Measurements from ENCODE around the gene OCA2. TPM values are rescaled to one million over a fixed set of nuclear protein-coding genes. Genes with fewer than 3 reads are reported as not detected.

Gene OCA2
- total RNA-seq, 1 experiment from 2014 or later = not detected

DNA sequence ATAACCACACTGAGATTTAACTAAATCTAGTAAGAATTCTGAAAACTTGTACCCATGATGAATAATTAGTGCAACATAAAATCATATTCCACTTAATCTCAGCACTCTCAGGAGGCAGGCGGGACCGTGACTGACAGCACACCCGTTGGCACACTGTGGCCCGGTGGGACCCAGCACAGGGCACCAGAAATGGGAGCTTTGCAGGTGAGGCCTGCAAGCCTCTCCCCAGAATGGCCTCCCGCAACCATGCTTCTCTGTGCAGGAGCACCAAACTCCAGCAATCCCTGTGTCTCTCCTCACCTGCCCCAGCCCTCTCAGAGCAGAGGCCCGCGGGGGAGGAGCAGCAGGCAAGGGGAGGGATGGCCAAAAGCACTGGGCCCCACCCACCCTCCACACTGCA lies 31.5 kb upstream of the OCA2 start:
- Mint-ChIP-seq H3K4me1 (ENCODE audit: insufficient read depth, unreplicated experiment) (peaks cover 5% of the 10 kb centered on the region), H3K27me3 (ENCODE audit: insufficient read depth, unreplicated experiment) (no peaks in the 10 kb centered on the region), H3K4me3 (ENCODE audit: unreplicated experiment) (no peak overlapping the region), H3K9me3 (ENCODE audit: unreplicated experiment) (no peaks in the 10 kb centered on the region), H3K36me3 (ENCODE audit: insufficient read depth, unreplicated experiment) (peaks cover 47% of the 10 kb centered on the region), H3K27ac (ENCODE audit: low read depth, unreplicated experiment) (no peak overlapping the region)
- no peak for DNase-seq (ENCODE audit: unreplicated experiment)
- BruUV-seq (replicated peaks) = no TSS peak
- ChIA-PET CTCF (no interaction called here), POLR2A (no interaction called here)
- TF ChIP-seq, protein P1, sequence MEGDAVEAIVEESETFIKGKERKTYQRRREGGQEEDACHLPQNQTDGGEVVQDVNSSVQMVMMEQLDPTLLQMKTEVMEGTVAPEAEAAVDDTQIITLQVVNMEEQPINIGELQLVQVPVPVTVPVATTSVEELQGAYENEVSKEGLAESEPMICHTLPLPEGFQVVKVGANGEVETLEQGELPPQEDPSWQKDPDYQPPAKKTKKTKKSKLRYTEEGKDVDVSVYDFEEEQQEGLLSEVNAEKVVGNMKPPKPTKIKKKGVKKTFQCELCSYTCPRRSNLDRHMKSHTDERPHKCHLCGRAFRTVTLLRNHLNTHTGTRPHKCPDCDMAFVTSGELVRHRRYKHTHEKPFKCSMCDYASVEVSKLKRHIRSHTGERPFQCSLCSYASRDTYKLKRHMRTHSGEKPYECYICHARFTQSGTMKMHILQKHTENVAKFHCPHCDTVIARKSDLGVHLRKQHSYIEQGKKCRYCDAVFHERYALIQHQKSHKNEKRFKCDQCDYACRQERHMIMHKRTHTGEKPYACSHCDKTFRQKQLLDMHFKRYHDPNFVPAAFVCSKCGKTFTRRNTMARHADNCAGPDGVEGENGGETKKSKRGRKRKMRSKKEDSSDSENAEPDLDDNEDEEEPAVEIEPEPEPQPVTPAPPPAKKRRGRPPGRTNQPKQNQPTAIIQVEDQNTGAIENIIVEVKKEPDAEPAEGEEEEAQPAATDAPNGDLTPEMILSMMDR (IDR thresholded peaks at IDR 0.05; ENCODE audit: unreplicated experiment) = no peak
- intact Hi-C loops (cut with micrococcal nuclease) = no loop called here

DNA sequence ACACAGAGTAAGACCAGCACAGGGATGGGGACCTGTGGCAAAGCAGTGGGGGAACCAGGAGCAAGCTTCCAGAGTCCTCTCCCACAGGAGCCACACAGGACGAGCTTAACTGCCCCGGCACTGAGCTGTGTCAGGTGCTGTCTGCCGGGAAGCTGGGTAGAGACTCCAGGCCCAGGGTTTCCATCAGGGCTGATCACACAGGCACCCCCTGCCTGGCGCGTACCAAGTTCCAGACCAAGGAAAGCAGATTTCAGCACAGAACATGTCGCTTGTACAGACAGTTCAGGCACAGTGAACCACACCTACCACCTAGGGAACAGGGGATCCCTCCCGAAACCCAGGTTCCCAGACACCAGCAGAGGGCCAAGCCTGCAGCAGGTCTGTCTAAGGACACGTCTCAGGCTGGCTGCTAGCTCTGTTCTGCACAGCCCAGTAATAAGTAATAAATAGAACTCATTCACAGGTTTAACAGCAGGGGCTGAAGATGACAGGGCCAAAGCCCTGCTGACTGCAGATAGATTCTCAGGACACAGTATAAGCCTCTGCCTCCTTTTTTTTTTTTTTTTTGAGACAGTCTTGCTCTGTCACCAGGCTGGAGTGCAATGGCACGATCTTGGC lies 30.2 kb upstream of the OCA2 start:
- POLR2A ChIA-PET = no interaction called here
- TF ChIP-seq, protein P1 (IDR thresholded peaks at IDR 0.05; ENCODE audit: unreplicated experiment) = no peak
- BruUV-seq (replicated peaks) = no TSS peak
- Mint-ChIP-seq H3K27ac (ENCODE audit: low read depth, unreplicated experiment) (no peak overlapping the region), H3K4me1 (ENCODE audit: insufficient read depth, unreplicated experiment) (peaks cover 5% of the 10 kb centered on the region), H3K4me3 (ENCODE audit: unreplicated experiment) (no peak overlapping the region), H3K36me3 (ENCODE audit: insufficient read depth, unreplicated experiment) (peaks cover 45% of the 10 kb centered on the region), H3K27me3 (ENCODE audit: insufficient read depth, unreplicated experiment) (no peaks in the 10 kb centered on the region), H3K9me3 (ENCODE audit: unreplicated experiment) (no peaks in the 10 kb centered on the region)
- CTCF ChIA-PET = interaction anchor here (1.1 kb wide), 1 partner anchor 12 kb away, joined by 4 read pairs; no protein-coding TSS in a partner anchor
- intact Hi-C loops (cut with micrococcal nuclease) = loop anchor here (10.0 kb wide), 1 partner anchor 845 kb away; no protein-coding TSS in a partner anchor
- DNase-seq (ENCODE audit: unreplicated experiment) = no peak

DNA sequence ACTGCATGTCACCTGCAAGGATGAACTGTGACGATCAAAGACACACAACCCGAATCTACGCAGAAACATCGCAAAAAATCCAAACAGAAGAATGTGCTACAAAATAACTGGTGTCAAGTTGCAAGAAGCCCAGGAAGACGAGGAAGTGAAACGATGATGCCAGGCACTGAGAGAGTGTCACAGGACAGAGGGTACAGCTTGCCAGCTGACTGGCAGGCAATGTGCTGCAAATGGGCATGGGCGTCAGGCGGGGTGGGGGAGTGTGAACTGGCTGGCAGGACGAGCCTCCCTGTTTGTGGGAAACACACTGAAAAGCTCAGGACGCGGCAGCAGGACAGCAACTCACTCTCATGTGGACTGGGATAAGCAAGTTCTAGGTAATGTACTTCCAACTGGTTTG lies 28.9 kb upstream of the OCA2 start:
- Mint-ChIP-seq H3K27ac (ENCODE audit: low read depth, unreplicated experiment) (no peak overlapping the region), H3K27me3 (ENCODE audit: insufficient read depth, unreplicated experiment) (no peaks in the 10 kb centered on the region), H3K4me1 (ENCODE audit: insufficient read depth, unreplicated experiment) (peaks cover 5% of the 10 kb centered on the region), H3K9me3 (ENCODE audit: unreplicated experiment) (no peaks in the 10 kb centered on the region), H3K4me3 (ENCODE audit: unreplicated experiment) (no peak overlapping the region), H3K36me3 (ENCODE audit: insufficient read depth, unreplicated experiment) (peaks cover 45% of the 10 kb centered on the region)
- no peak for DNase-seq (ENCODE audit: unreplicated experiment)
- BruUV-seq (replicated peaks) = no TSS peak
- ChIA-PET CTCF (interaction anchor here (2.9 to 3.8 kb wide), 2 partner anchors 14 to 17 kb away, joined by 13 to 24 read pairs; no protein-coding TSS in a partner anchor), POLR2A (no interaction called here)
- TF ChIP-seq, protein P1 (IDR thresholded peaks at IDR 0.05; ENCODE audit: unreplicated experiment) = no peak
- intact Hi-C loops (cut with micrococcal nuclease) = loop anchor here (10.0 kb wide), 1 partner anchor 847 kb away; no protein-coding TSS in a partner anchor

DNA sequence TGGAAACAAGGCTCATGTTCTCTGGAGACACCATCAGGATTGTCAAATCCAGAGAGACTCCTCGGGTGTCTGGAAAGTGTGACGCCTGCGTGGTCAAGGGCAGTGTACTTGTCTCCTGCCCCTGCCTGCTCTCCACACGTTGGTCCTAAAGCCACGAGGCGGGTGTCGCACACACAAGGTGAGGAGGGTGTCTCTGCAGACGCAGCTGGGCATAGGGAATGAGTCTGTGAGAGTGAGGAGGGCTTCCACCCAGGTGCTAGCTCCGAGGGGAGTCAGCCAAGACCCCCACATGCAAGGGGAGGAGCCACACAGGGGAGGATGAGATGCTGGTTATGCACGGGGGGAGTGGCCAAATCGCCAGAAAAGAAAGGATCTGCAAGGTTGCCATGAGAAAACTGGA lies 27.9 kb upstream of the OCA2 start:
- no peaks in the 10 kb centered on the region for H3K27me3 Mint-ChIP-seq (ENCODE audit: insufficient read depth, unreplicated experiment)
- DNase-seq (ENCODE audit: unreplicated experiment) = no peak
- no peak overlapping the region for H3K4me3 Mint-ChIP-seq (ENCODE audit: unreplicated experiment)
- H3K4me1 Mint-ChIP-seq (ENCODE audit: insufficient read depth, unreplicated experiment) = peaks cover 5% of the 10 kb centered on the region
- H3K36me3 Mint-ChIP-seq (ENCODE audit: insufficient read depth, unreplicated experiment) = peaks cover 46% of the 10 kb centered on the region
- no TSS peak for BruUV-seq (replicated peaks)
- H3K27ac Mint-ChIP-seq (ENCODE audit: low read depth, unreplicated experiment) = no peak overlapping the region
- CTCF ChIA-PET = interaction anchor here (0.6 to 3.8 kb wide), 8 partner anchors 13 to 1237 kb away, joined by 3 to 24 read pairs (median 4); no protein-coding TSS in a partner anchor
- H3K9me3 Mint-ChIP-seq (ENCODE audit: unreplicated experiment) = no peaks in the 10 kb centered on the region
- POLR2A ChIA-PET = no interaction called here
- intact Hi-C loops (cut with micrococcal nuclease) = loop anchor here (10.0 kb wide), 1 partner anchor 848 kb away; no protein-coding TSS in a partner anchor
- TF ChIP-seq, protein P1 (IDR thresholded peaks at IDR 0.05; ENCODE audit: unreplicated experiment) = no peak
